GM23338 (cell line): Measurements from ENCODE around the gene OSBPL1A. TPM values are rescaled to one million over a fixed set of nuclear protein-coding genes. Genes with fewer than 3 reads are reported as not detected.

Source experiments
- ATAC-seq: fragments of 200-7000 bp; cut with Tn5 transposase; 3 replicates; pipeline ENCODE4 v1.9.1; 2020
- DNase-seq: peaks from one replicate; pipeline ENCODE4 v3.0.0-alpha.2; 2015; ENCODE audit warnings: low spot score
- H2AFZ ChIP-seq: fragments of 200-600 bp; sonication (generic); 2 replicates; pipeline ENCODE4 v1.8.0; 2016; ENCODE audit warnings: antibody characterized with exemption, mild to moderate bottlenecking, moderate library complexity
- H3F3A ChIP-seq: fragments of 200-600 bp; sonication (generic); replicated peaks from 2 replicates; pipeline ENCODE4 v1.8.0; 2017; ENCODE audit warnings: antibody characterized with exemption, mixed run types, low read depth
- H3K27ac ChIP-seq: fragments of 200-600 bp; sonication (generic); 2 replicates; pipeline ENCODE4 v1.6.1; 2016; ENCODE audit warnings: low read depth
- H3K27me3 ChIP-seq: fragments of 200-600 bp; sonication (generic); 2 replicates; pipeline ENCODE4 v1.8.0; 2016; ENCODE audit warnings: mild to moderate bottlenecking, mixed run types, moderate library complexity; ENCODE audit not compliant: insufficient read depth
- H3K36me3 ChIP-seq: fragments of 200-600 bp; sonication (generic); 2 replicates; pipeline ENCODE4 v1.8.0; 2016; ENCODE audit warnings: mild to moderate bottlenecking; ENCODE audit not compliant: insufficient read depth
- H3K4me1 ChIP-seq: fragments of 200-600 bp; sonication (generic); 2 replicates; pipeline ENCODE4 v1.8.0; 2016; ENCODE audit warnings: mild to moderate bottlenecking, moderate library complexity; ENCODE audit not compliant: insufficient read depth
- H3K4me2 ChIP-seq: fragments of 200-600 bp; sonication (generic); 2 replicates; pipeline ENCODE4 v1.7.1; 2017; ENCODE audit warnings: mixed run types
- H3K4me3 ChIP-seq: fragments of 200-600 bp; sonication (generic); 2 replicates; pipeline ENCODE4 v1.6.1; 2016; ENCODE audit warnings: mixed run types
- H3K79me2 ChIP-seq: fragments of 200-600 bp; sonication (generic); replicated peaks from 2 replicates; pipeline ENCODE4 v1.8.0; 2017; ENCODE audit warnings: mild to moderate bottlenecking; ENCODE audit not compliant: insufficient read depth
- H3K9me2 ChIP-seq: fragments of 200-600 bp; sonication (generic); 2 replicates; pipeline ENCODE4 v1.8.0; 2017; ENCODE audit not compliant: insufficient read depth
- H4K20me1 ChIP-seq: fragments of 200-600 bp; sonication (generic); replicated peaks from 2 replicates; pipeline ENCODE4 v1.8.0; 2017; ENCODE audit warnings: mild to moderate bottlenecking; ENCODE audit not compliant: insufficient read depth
- H3K27ac Mint-ChIP-seq: 2 replicates; pipeline ENCODE4 v1.8.0; 2020; ENCODE audit warnings: inconsistent platforms, mild to moderate bottlenecking, moderate library complexity, mixed read lengths
- H3K27me3 Mint-ChIP-seq: 3 replicates; pipeline ENCODE4 v1.8.0; 2022; ENCODE audit warnings: low read depth, mild to moderate bottlenecking, moderate library complexity, mixed read lengths, inconsistent platforms; ENCODE audit not compliant: insufficient read depth, poor library complexity
- H3K36me3 Mint-ChIP-seq: 3 replicates; pipeline ENCODE4 v1.8.0; 2021; ENCODE audit warnings: low read depth, mild to moderate bottlenecking, inconsistent platforms, moderate library complexity, mixed read lengths
- H3K4me1 Mint-ChIP-seq: 3 replicates; pipeline ENCODE4 v1.8.0; 2020; ENCODE audit warnings: mild to moderate bottlenecking, inconsistent platforms, mixed read lengths
- H3K4me3 Mint-ChIP-seq: 3 replicates; pipeline ENCODE4 v1.8.0; 2021; ENCODE audit warnings: moderate library complexity, mild to moderate bottlenecking, inconsistent platforms, mixed read lengths
- H3K9me3 Mint-ChIP-seq: 3 replicates; pipeline ENCODE4 v1.8.0; 2020; ENCODE audit warnings: moderate library complexity, mild to moderate bottlenecking, inconsistent platforms, mixed read lengths
- CREB1 ChIP-seq: fragments of 250-450 bp; sonication (Bioruptor Pico); IDR thresholded peaks from 2 replicates; pipeline ENCODE4 v1.5.0; 2020; ENCODE audit warnings: low read depth, mild to moderate bottlenecking, moderate library complexity
- ETS1 ChIP-seq: IDR thresholded peaks from 2 replicates; pipeline ENCODE4 v1.6.1; 2016; ENCODE audit warnings: antibody characterized with exemption
- EZH2 ChIP-seq: fragments of 200-600 bp; sonication (generic); IDR thresholded peaks from one replicate; pipeline ENCODE4 v1.8.0; 2017; ENCODE audit warnings: antibody characterized with exemption, mild to moderate bottlenecking, low read depth; ENCODE audit not compliant: unreplicated experiment
- EZH2phosphoT487 ChIP-seq: fragments of 200-600 bp; sonication (generic); IDR thresholded peaks from one replicate; pipeline ENCODE4 v1.8.1; 2018; ENCODE audit warnings: antibody characterized with exemption; ENCODE audit not compliant: unreplicated experiment
- JUNB ChIP-seq: IDR thresholded peaks from one replicate; pipeline ENCODE4 v1.6.1; 2016; ENCODE audit warnings: antibody characterized with exemption; ENCODE audit not compliant: unreplicated experiment
- NANOG ChIP-seq: IDR thresholded peaks from 2 replicates; pipeline ENCODE4 v1.6.1; 2016; ENCODE audit warnings: antibody characterized with exemption, borderline replicate concordance
- POLR2AphosphoS5 ChIP-seq: IDR thresholded peaks from 2 replicates; pipeline ENCODE4 v1.6.1; 2016; ENCODE audit warnings: antibody characterized with exemption, low read depth
- REST ChIP-seq: IDR thresholded peaks from one replicate; pipeline ENCODE4 v1.6.1; 2018; ENCODE audit warnings: antibody characterized with exemption; ENCODE audit not compliant: unreplicated experiment
- ZNF462 ChIP-seq: fragments of 250-450 bp; sonication (Bioruptor Pico); IDR thresholded peaks from 2 replicates; pipeline ENCODE4 v1.5.0; 2020; ENCODE audit warnings: mild to moderate bottlenecking, moderate library complexity
- polyA plus RNA-seq: library from polyadenylated mRNA; unstranded; fragments of >200 nt; fragmentation: Nextera tagmentation; extraction: Ambion mirVana; gene quantifications from 2 replicates; pipeline ENCODE4 v1.2.1, GENCODE V29; 2016
- total RNA-seq: library from RNA; depleted of rRNA; stranded (reverse); fragments of >200 nt; shearing (Covaris generic); gene quantifications from 2 replicates; pipeline ENCODE4 v1.2.3, GENCODE V29; 2014

The OSBPL1A gene
- total and polyA plus RNA-seq, 2 experiments from 2014 or later: 55.6 to 71.4 TPM

DNA sequence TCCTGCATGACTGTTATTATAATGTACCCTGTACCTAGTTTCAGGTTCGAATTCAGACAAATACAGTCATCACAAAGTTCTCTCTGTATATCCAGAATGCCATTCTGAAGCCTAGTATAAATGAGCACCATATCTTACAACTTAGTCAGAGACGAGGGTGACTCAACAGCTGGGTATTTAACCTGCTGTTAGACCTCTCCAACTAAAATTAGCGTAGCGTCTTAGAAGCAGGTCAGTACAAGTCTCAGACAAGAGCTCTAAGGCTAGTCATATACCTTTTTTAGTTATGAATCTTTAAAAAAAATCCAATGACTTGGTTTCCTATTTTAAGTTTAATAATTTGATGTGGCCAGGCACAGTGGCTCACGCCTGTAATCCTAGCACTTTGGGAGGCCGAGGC, 184.7 kb downstream of the OSBPL1A start:
- Histone ChIP-seq H3F3A (no peaks in the 10 kb centered on the region), H3K27ac (no peak overlapping the region), H3K4me3 (no peak overlapping the region), H2AFZ (no peak overlapping the region), H3K79me2 (no peaks in the 10 kb centered on the region; the same call in 1 of the 2 replicates), H3K27me3 (no peaks in the 10 kb centered on the region), H3K9me2 (no peaks in the 10 kb centered on the region), H4K20me1 (no peaks in the 10 kb centered on the region), H3K36me3 (no peaks in the 10 kb centered on the region), H3K4me2 (no peak overlapping the region), H3K4me1 (peaks cover 15% of the 10 kb centered on the region)
- DNase-seq (no peak), ATAC-seq (no peak)
- H3K4me3 Mint-ChIP-seq: no peak overlapping the region
- no peak overlapping the region for H3K27ac Mint-ChIP-seq
- no peak for TF ChIP-seq JUNB
- TF ChIP-seq EZH2phosphoT487: no peak
- H3K9me3 Mint-ChIP-seq: no peaks in the 10 kb centered on the region
- H3K36me3 Mint-ChIP-seq: peaks cover 3% of the 10 kb centered on the region; the same call in 1 of the 3 replicates
- no peaks in the 10 kb centered on the region for H3K27me3 Mint-ChIP-seq
- peaks cover 29% of the 10 kb centered on the region for H3K4me1 Mint-ChIP-seq

- no peaks in the 10 kb centered on the region for H3K27me3 ChIP-seq
- H3K79me2 ChIP-seq: no peaks in the 10 kb centered on the region; the same call in 1 of the 2 replicates
- no peak for TF ChIP-seq EZH2
- TF ChIP-seq NANOG: no peak
- TF ChIP-seq ZNF462 (CRISPR knock-in tag): no peak
- TF ChIP-seq ETS1: no peak
- no peak for TF ChIP-seq REST
- no peak for TF ChIP-seq EZH2phosphoT487
- no peak for TF ChIP-seq POLR2AphosphoS5
- no peak for TF ChIP-seq JUNB
- TF ChIP-seq CREB1 (CRISPR knock-in tag): no peak
- ATAC-seq: no peak
- H2AFZ ChIP-seq: no peak overlapping the region
- no peaks in the 10 kb centered on the region for H3K9me2 ChIP-seq
- no peak for DNase-seq
- no peaks in the 10 kb centered on the region for H3F3A ChIP-seq
- Mint-ChIP-seq H3K27ac (no peak overlapping the region), H3K4me1 (peaks cover 22% of the 10 kb centered on the region), H3K9me3 (no peaks in the 10 kb centered on the region), H3K4me3 (no peak overlapping the region), H3K27me3 (no peaks in the 10 kb centered on the region), H3K36me3 (peaks cover 3% of the 10 kb centered on the region; the same call in 1 of the 3 replicates)
- no peaks in the 10 kb centered on the region for H3K36me3 ChIP-seq
- H4K20me1 ChIP-seq: no peaks in the 10 kb centered on the region
- H3K27ac ChIP-seq: peak overlapping the region; percentile 21; the same call in 1 of the 2 replicates
- H3K4me1 ChIP-seq: peaks cover 18% of the 10 kb centered on the region
- no peak overlapping the region for H3K4me2 ChIP-seq
- no peak overlapping the region for H3K4me3 ChIP-seq
These were observed 188.1 kb downstream of the OSBPL1A start for GRCh38 chr18:24209558-24209957.
